ENCODE results near the gene BCKDHA.
"Not testable (repeated sequence)": the region's sequence is repeated elsewhere in the genome, so short reads cannot be mapped to it uniquely, and the experiment has no call there.

The BCKDHA gene

GRCh38 chr19:41364524-41365391 lies 32.9 kb upstream of the BCKDHA start:
- DNase-seq: peak in 1 of 56 donors; percentile 54

GRCh38 chr19:41366089-41366488 lies 31.5 kb upstream of the BCKDHA start:
- DNase-seq: no peak

- DNase-seq: no peak
Measured at GRCh38 chr19:41367848-41368301, 29.7 kb upstream of the BCKDHA start.

- DNase-seq: no peak
Measured at GRCh38 chr19:41369769-41370168, 27.8 kb upstream of the BCKDHA start.

- DNase-seq: not testable (repeated sequence)
Measured at GRCh38 chr19:41371119-41371518, 26.5 kb upstream of the BCKDHA start.

- no peak for DNase-seq
Measured at GRCh38 chr19:41371541-41371940, 26.1 kb upstream of the BCKDHA start.

- no peak for DNase-seq
Measured at GRCh38 chr19:41372501-41372900, 25.1 kb upstream of the BCKDHA start.

GRCh38 chr19:41373993-41374392 lies 23.6 kb upstream of the BCKDHA start:
- peak in 55 of 56 donors; percentile 13 to 86 (median 66) for DNase-seq

GRCh38 chr19:41376241-41376997 lies 21.2 kb upstream of the BCKDHA start, which contains the start of gene TMEM91:
Gene TMEM91 (plus strand): TSS chr19:41376533. CDS start chr19:41378310, 1,777 bp downstream.
- DNase-seq: peak in 8 of 56 donors; percentile 2 to 37 (median 13)

GRCh38 chr19:41376998-41377365 lies 20.6 kb upstream of the BCKDHA start:
- no peak for DNase-seq

- no peak for DNase-seq
Measured at GRCh38 chr19:41377977-41378709, 19.5 kb upstream of the BCKDHA start.

- not testable (repeated sequence) for DNase-seq
Measured at GRCh38 chr19:41381536-41381935, 16.1 kb upstream of the BCKDHA start.

GRCh38 chr19:41384351-41384750 lies 13.3 kb upstream of the BCKDHA start:
- DNase-seq: no peak

- no peak for DNase-seq
Measured at GRCh38 chr19:41386442-41386841, 11.2 kb upstream of the BCKDHA start.

GRCh38 chr19:41391618-41392017 lies 6.0 kb upstream of the BCKDHA start:
- no peak for DNase-seq

GRCh38 chr19:41392775-41393174 lies 4.8 kb upstream of the BCKDHA start:
- DNase-seq: no peak

GRCh38 chr19:41395355-41395754 lies 2.3 kb upstream of the BCKDHA start:
- DNase-seq: no peak

GRCh38 chr19:41398050-41398418 lies 416 bp downstream of the BCKDHA start:
- DNase-seq: no peak

GRCh38 chr19:41398598-41398997 lies 980 bp downstream of the BCKDHA start:
- no peak for DNase-seq

GRCh38 chr19:41399091-41399490 lies 1.5 kb downstream of the BCKDHA start:
- DNase-seq: no peak

GRCh38 chr19:41399525-41399924 lies 1.9 kb downstream of the BCKDHA start:
- DNase-seq: no peak

- no peak for DNase-seq
Measured at GRCh38 chr19:41401483-41401882, 3.9 kb downstream of the BCKDHA start.
